Panc1 (cell line): ENCODE measurements around the gene NFATC2IP. TPM values are rescaled to one million over a fixed set of nuclear protein-coding genes. Genes with fewer than 3 reads are reported as not detected.

ENCODE experiments used
- ATAC-seq: fragments of 200-7000 bp; cut with Tn5 transposase; 2 replicates; pipeline ENCODE4 v1.9.1; 2020; ENCODE audit warnings: mild to moderate bottlenecking, moderate library complexity
- Bru-seq: library from RNA; stranded (reverse); fragments of 400-500 nt; gene quantifications from one replicate; lab custom pipeline; 2021; lab: Mats Ljungman, UMichigan
- BruChase-seq, 2 experiments: library from RNA; stranded (reverse); fragments of 400-500 nt; gene quantifications; one replicate each; lab custom pipeline; 2021; lab: Mats Ljungman, UMichigan
- BruUV-seq: library from RNA; stranded (reverse); fragments of 400-500 nt; replicated peaks from 2 replicates; lab custom pipeline; 2021; lab: Mats Ljungman, UMichigan
- CTCF ChIA-PET: fragments of 300-600 bp; sonication (Branson Sonifier 250); formaldehyde crosslinking; loops from one replicate; lab custom pipeline; 2022; ENCODE audit warnings: antibody characterized with exemption; lab: Charles Lee
- POLR2A ChIA-PET: fragments of 300-600 bp; sonication (Branson Sonifier 250); formaldehyde crosslinking; loops from one replicate; lab custom pipeline; 2022; ENCODE audit warnings: antibody characterized with exemption; lab: Charles Lee
- DNase-seq: peaks from one replicate; pipeline ENCODE4 v3.0.0-alpha.2; 2010; ENCODE audit warnings: low read depth, low spot score
- H3K27ac ChIP-seq: 2 replicates; pipeline ENCODE4 v1.5.1; 2011; ENCODE audit warnings: mild to moderate bottlenecking, low read length, inconsistent platforms
- H3K27me3 ChIP-seq: fragments of 200-500 bp; sonication (Bioruptor generic); 2 replicates; pipeline ENCODE4 v1.6.0; 2014; ENCODE audit warnings: low read length, inconsistent platforms; ENCODE audit not compliant: control insufficient read depth, insufficient read depth
- H3K36me3 ChIP-seq: fragments of 200-500 bp; sonication (Bioruptor generic); 2 replicates; pipeline ENCODE4 v1.5.1; 2014; ENCODE audit warnings: inconsistent platforms, mild to moderate bottlenecking, low read length, moderate library complexity; ENCODE audit not compliant: control insufficient read depth, insufficient read depth
- H3K4me1 ChIP-seq: 2 replicates; pipeline ENCODE4 v1.5.1; 2011; ENCODE audit warnings: inconsistent platforms, mild to moderate bottlenecking, low read length, moderate library complexity; ENCODE audit not compliant: control insufficient read depth, insufficient read depth
- H3K4me3 ChIP-seq, 2 experiments: 2 replicates each; pipeline ENCODE4 v1.5.1; 2011 to 2012; ENCODE audit warnings: low read depth in 2 of 2, low read length in 2 of 2, mild to moderate bottlenecking in 2 of 2, inconsistent platforms in 1 of 2, moderate library complexity in 1 of 2
- H3K9me3 ChIP-seq: fragments of 200-500 bp; sonication (Bioruptor generic); 2 replicates; pipeline ENCODE4 v1.5.1; 2014; ENCODE audit warnings: low read depth, mild to moderate bottlenecking, inconsistent platforms, low read length, moderate library complexity; ENCODE audit not compliant: control insufficient read depth, insufficient read depth
- POLR2AphosphoS5 ChIP-seq: IDR thresholded peaks from 2 replicates; pipeline ENCODE4 v1.6.1; 2012; ENCODE audit warnings: mild to moderate bottlenecking, low read depth, low read length, moderate library complexity
- REST ChIP-seq, 2 experiments: IDR thresholded peaks; 2 replicates each; pipeline ENCODE4 v1.6.1; 2011 to 2012; ENCODE audit warnings: low read depth in 2 of 2, control low read depth in 1 of 2, low read length in 1 of 2, mild to moderate bottlenecking in 1 of 2, moderate library complexity in 1 of 2; ENCODE audit not compliant: insufficient read depth in 1 of 2
- SIN3A ChIP-seq: IDR thresholded peaks from 2 replicates; pipeline ENCODE4 v1.6.1; 2012; ENCODE audit warnings: low read depth, mild to moderate bottlenecking, low read length, moderate library complexity, borderline replicate concordance; ENCODE audit not compliant: insufficient read depth
- TCF7L2 ChIP-seq: IDR thresholded peaks from 2 replicates; pipeline ENCODE4 v1.6.1; 2011; ENCODE audit warnings: mild to moderate bottlenecking, low read depth, low read length, inconsistent platforms
- in situ Hi-C: cut with HindIII; loops from 2 replicates; pipeline ENCODE4 v1.10.0; 2016; ENCODE audit warnings: low sequenced_read_pairs, low pct_unique_long_range_greater_than_20kb
- intact Hi-C: fragments of 100-400 bp; cut with micrococcal nuclease; formaldehyde crosslinking; loops from one replicate; pipeline ENCODE4 v1.10.0; 2022; ENCODE audit not compliant: unreplicated experiment
- long read RNA-seq: library from polyadenylated mRNA; unstranded; transcript quantifications from one replicate; pipeline ENCODE4 v2.0.0, GENCODE V29; 2021; ENCODE audit not compliant: unreplicated experiment
- polyA plus RNA-seq: library from polyadenylated mRNA; unstranded; fragments of >200 nt; gene quantifications from one replicate; pipeline ENCODE4 v1.2.1, GENCODE V29; 2012; ENCODE audit warnings: missing spikeins; ENCODE audit not compliant: insufficient read length
- total RNA-seq: library from RNA; stranded (reverse); gene quantifications from one replicate; pipeline ENCODE4 v1.2.1, GENCODE V29; 2021; ENCODE audit not compliant: unreplicated experiment
- TF ChIP-seq, protein P1 (sequence below): fragments of 450-650 bp; IDR thresholded peaks from 2 replicates; pipeline ENCODE4 v1.5.1; 2017; ENCODE audit warnings: mild to moderate bottlenecking

Gene NFATC2IP
- total RNA-seq (47.3 TPM), Bru-seq, nascent RNA (percentile 84 among the genes with signal in this experiment), BruChase-seq, experiment 1, labeled RNA remaining after a 2-hour chase (percentile 93 among the genes with signal in this experiment), BruChase-seq, experiment 2, labeled RNA remaining after a 6-hour chase (percentile 93 among the genes with signal in this experiment)
- 30.5 TPM for polyA plus RNA-seq
- long read RNA-seq, full-length matches to known transcripts, result 75 of 134 reads
- long read RNA-seq, partial matches to known transcripts, result 24 of 134 reads
- long read RNA-seq, other reads (novel, unspliced or antisense), result 35 of 134 reads

DNA sequence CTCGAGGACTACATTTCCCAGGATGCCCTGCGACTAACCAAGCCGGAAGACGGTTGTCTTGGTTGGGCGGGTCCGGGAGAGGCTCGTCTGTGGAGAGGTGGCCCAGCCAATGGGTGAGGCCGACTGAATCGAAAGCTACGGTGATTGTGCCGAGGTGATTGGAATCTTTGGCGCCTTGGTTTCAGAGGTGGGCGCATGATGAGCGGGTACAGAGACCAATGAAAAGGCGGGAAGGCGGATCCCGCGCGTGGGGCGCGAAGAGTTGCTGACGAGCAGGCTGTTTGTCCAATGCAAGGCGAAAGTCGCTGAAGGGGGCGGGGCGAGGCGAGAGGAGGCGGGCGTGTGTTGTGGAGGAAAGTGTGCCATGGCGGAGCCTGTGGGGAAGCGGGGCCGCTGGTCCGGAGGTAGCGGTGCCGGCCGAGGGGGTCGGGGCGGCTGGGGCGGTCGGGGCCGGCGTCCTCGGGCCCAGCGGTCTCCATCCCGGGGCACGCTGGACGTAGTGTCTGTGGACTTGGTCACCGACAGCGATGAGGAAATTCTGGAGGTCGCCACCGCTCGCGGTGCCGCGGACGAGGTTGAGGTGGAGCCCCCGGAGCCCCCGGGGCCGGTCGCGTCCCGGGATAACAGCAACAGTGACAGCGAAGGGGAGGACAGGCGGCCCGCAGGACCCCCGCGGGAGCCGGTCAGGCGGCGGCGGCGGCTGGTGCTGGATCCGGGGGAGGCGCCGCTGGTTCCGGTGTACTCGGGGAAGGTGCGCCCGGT, at the start of gene NFATC2IP:
NFATC2IP (plus strand) TSS at position 290 of the 762 bp plus-strand sequence; CDS start at position 365, 75 bp downstream.
- 0 out of 2 replicates have a peak, but pooled peaks have one; percentile 45 for TF ChIP-seq TCF7L2
- TF ChIP-seq POLR2AphosphoS5, result no peak
- DNase-seq (peak; percentile 100), ATAC-seq (peak; percentile 96)
- H3K4me1 ChIP-seq, result peaks cover 4% of the 10 kb centered on the region; the same call in 1 of the 2 replicates
- peaks cover 4% of the 10 kb centered on the region; the same call in 1 of the 2 replicates for H3K36me3 ChIP-seq
- H3K27me3 ChIP-seq, result no peaks in the 10 kb centered on the region
- H3K27ac ChIP-seq, result peak within 1 kb of the TSS; percentile 87
- BruUV-seq, result no TSS peak
- H3K4me3 ChIP-seq, result peak within 1 kb of the TSS; percentile 61 to 82
- CTCF ChIA-PET, result interaction anchor here (0.6 kb wide), 1 partner anchor 23 kb away, joined by 3 read pairs; no protein-coding TSS in a partner anchor
- POLR2A ChIA-PET, result interaction anchor here (0.5 to 0.6 kb wide), 2 partner anchors 66 to 161 kb away, joined by 3 to 8 read pairs; no protein-coding TSS in a partner anchor
- in situ Hi-C loops, result no loop called here
- H3K9me3 ChIP-seq, result no peaks in the 10 kb centered on the region
- intact Hi-C loops, result no loop called here

DNA sequence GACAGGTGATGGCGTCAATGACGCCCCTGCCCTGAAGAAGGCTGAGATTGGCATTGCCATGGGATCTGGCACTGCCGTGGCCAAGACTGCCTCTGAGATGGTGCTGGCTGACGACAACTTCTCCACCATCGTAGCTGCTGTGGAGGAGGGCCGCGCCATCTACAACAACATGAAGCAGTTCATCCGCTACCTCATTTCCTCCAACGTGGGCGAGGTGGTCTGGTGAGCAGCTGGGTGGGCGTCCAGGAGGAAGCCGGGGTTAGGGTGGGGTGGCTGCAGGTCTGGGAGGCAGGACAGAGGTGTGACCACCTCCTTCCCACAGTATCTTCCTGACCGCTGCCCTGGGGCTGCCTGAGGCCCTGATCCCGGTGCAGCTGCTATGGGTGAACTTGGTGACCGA, 48.9 kb upstream of the NFATC2IP start:
- Histone ChIP-seq H3K27me3 (no peaks in the 10 kb centered on the region), H3K4me1 (no peaks in the 10 kb centered on the region), H3K4me3 (no peak overlapping the region), H3K9me3 (no peaks in the 10 kb centered on the region), H3K27ac (no peak overlapping the region), H3K36me3 (no peaks in the 10 kb centered on the region)
- no TSS peak for BruUV-seq
- ChIA-PET CTCF (no interaction called here), POLR2A (interaction anchor here (0.8 kb wide), 1 partner anchor 15 kb away, joined by 12 read pairs; no protein-coding TSS in a partner anchor)
- no peak for DNase-seq
- intact Hi-C loops, result no loop called here
- TF ChIP-seq, protein P1, sequence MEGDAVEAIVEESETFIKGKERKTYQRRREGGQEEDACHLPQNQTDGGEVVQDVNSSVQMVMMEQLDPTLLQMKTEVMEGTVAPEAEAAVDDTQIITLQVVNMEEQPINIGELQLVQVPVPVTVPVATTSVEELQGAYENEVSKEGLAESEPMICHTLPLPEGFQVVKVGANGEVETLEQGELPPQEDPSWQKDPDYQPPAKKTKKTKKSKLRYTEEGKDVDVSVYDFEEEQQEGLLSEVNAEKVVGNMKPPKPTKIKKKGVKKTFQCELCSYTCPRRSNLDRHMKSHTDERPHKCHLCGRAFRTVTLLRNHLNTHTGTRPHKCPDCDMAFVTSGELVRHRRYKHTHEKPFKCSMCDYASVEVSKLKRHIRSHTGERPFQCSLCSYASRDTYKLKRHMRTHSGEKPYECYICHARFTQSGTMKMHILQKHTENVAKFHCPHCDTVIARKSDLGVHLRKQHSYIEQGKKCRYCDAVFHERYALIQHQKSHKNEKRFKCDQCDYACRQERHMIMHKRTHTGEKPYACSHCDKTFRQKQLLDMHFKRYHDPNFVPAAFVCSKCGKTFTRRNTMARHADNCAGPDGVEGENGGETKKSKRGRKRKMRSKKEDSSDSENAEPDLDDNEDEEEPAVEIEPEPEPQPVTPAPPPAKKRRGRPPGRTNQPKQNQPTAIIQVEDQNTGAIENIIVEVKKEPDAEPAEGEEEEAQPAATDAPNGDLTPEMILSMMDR, result no peak
- TF ChIP-seq REST (IDR thresholded peaks at IDR 0.05; ENCODE audit: insufficient read depth in 1 of 2, low read depth in 2 of 2, low read length in 1 of 2) (no peak), SIN3A (no peak), TCF7L2 (no peak), POLR2AphosphoS5 (no peak)
- ATAC-seq, result no peak
- in situ Hi-C loops, result no loop called here
